GM10248 (cell line): Measurements from ENCODE around the gene HIF1AN.
A peak's percentile ranks its signal among the peaks of the same experiment; 100 is the strongest.

Experiments
- CTCF ChIA-PET: fragments of 300-600 bp; sonication (Branson Sonifier 250); formaldehyde crosslinking; extraction: SDS; loops from one replicate; lab custom pipeline; 2021; ENCODE audit warnings: antibody characterized with exemption; lab: Yijun Ruan, JAX
- POLR2A ChIA-PET: fragments of 350-650 bp; sonication (Branson Sonifier 250); formaldehyde crosslinking; extraction: SDS; loops from one replicate; lab custom pipeline; 2020; ENCODE audit warnings: antibody characterized with exemption; lab: Yijun Ruan, JAX
- DNase-seq: peaks from one replicate; pipeline ENCODE4 v3.0.0; 2012; ENCODE audit errors: extremely low spot score
- CTCF ChIP-seq: IDR thresholded peaks from 2 replicates; pipeline ENCODE4 v1.5.1; 2012; ENCODE audit warnings: mild to moderate bottlenecking, low read depth; ENCODE audit errors: extremely low read depth, missing control alignments, control extremely low read depth

HIF1AN gene

GRCh38 chr10:100501423-100501822 is 34.3 kb upstream of the HIF1AN start:
- ChIA-PET POLR2A (no interaction called here), CTCF (interaction anchor here (3.4 to 9.9 kb wide), 2 partner anchors 10 to 18 kb away, joined by 10 to 99 read pairs; no protein-coding TSS in a partner anchor)
- no peak for TF ChIP-seq CTCF
- DNase-seq, result no peak

GRCh38 chr10:100502926-100503494 is 32.7 kb upstream of the HIF1AN start:
- no peak for DNase-seq
- ChIA-PET CTCF (interaction anchor here (3.4 kb wide), 1 partner anchor 8 kb away, joined by 10 read pairs; no protein-coding TSS in a partner anchor), POLR2A (no interaction called here)
- no peak for TF ChIP-seq CTCF

- TF ChIP-seq CTCF, result no peak
- ChIA-PET CTCF (interaction anchor here (1.9 to 8.2 kb wide), 2 partner anchors 15 to 21 kb away, joined by 7 to 54 read pairs; partner anchors contain the start of gene SEC31B), POLR2A (interaction anchor here (0.5 kb wide), 1 partner anchor 116 kb away, joined by 5 read pairs; no protein-coding TSS in a partner anchor)
- DNase-seq, result no peak
Measured at GRCh38 chr10:100504096-100504495, 31.6 kb upstream of the HIF1AN start.

- DNase-seq, result no peak
- TF ChIP-seq CTCF, result no peak
- ChIA-PET POLR2A (no interaction called here), CTCF (interaction anchor here (0.9 to 8.2 kb wide), 3 partner anchors 14 to 22 kb away, joined by 3 to 54 read pairs (median 7); partner anchors contain the start of gene SEC31B)
Measured at GRCh38 chr10:100505164-100505563, 30.6 kb upstream of the HIF1AN start.

GRCh38 chr10:100506596-100507356 is 29.0 kb upstream of the HIF1AN start:
- ChIA-PET POLR2A (no interaction called here), CTCF (interaction anchor here (1.1 to 8.2 kb wide), 5 partner anchors 12 to 73 kb away, joined by 4 to 54 read pairs (median 8); partner anchors contain the start of gene SEC31B)
- TF ChIP-seq CTCF, result peak; percentile 2
- no peak for DNase-seq

- POLR2A ChIA-PET, result no interaction called here
- CTCF ChIA-PET, result interaction anchor here (1.1 to 8.2 kb wide), 5 partner anchors 12 to 74 kb away, joined by 4 to 54 read pairs (median 8); partner anchors contain the start of gene SEC31B
- TF ChIP-seq CTCF, result no peak
- DNase-seq, result no peak
Measured at GRCh38 chr10:100507357-100507732, 28.4 kb upstream of the HIF1AN start.
